Measurements from ENCODE around the gene STMND1. TPM values are rescaled to one million over a fixed set of nuclear protein-coding genes. Genes with fewer than 3 reads are reported as not detected.
A peak's percentile ranks its signal among the peaks of the same experiment; 100 is the strongest.
"Not testable (repeated sequence)": the region's sequence is repeated elsewhere in the genome, so short reads cannot be mapped to it uniquely, and the experiment has no call there.

Gene STMND1
- total and polyA plus RNA-seq, 2 donors = 0.05 to 0.09 TPM

DNA sequence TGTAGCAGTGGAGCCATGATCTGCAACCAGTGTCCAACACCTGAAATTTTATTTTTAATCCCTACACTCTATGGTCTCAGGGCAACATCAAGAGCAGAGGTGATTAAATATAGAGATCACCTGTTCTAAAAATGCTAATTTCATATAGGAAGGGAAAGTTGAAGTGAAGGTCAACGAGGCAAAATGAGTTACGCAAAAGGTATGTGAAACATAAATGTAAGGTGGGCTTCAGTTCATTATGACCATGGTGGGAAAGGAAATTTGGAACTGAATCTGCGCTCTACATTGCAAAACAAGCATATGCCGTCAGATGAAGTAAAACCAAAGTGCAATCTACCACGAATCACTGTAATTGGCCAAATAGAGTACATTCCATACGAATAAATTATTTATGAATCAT lies 35.2 kb upstream of the STMND1 start:
- 92% methylated on average over 6 of the region's 6 CpGs for WGBS
- Histone ChIP-seq H3K4me1 (ENCODE audit: control insufficient read depth in 2 of 2, insufficient read depth in 2 of 2, low read length in 2 of 2) (no peaks in the 10 kb centered on the region), H3K27ac (ENCODE audit: low read depth in 1 of 2, low read length in 1 of 2) (no peak overlapping the region), H3K9me3 (ENCODE audit: control insufficient read depth in 2 of 2, insufficient read depth in 1 of 2, low read length in 1 of 2) (peaks cover 0 to 5% of the 10 kb centered on the region in 2 donors), H3K4me3 (ENCODE audit: low read length in 2 of 2) (no peak overlapping the region), H3K27me3 (ENCODE audit: control insufficient read depth in 2 of 2, insufficient read depth in 1 of 2, low read length in 1 of 2) (no peaks in the 10 kb centered on the region), H3K36me3 (ENCODE audit: control insufficient read depth in 2 of 2, insufficient read depth in 2 of 2, low read length in 1 of 2) (no peaks in the 10 kb centered on the region)
- DNase-seq (ENCODE audit: low read depth in 6 of 9, low spot score in 9 of 9) = no peak

DNA sequence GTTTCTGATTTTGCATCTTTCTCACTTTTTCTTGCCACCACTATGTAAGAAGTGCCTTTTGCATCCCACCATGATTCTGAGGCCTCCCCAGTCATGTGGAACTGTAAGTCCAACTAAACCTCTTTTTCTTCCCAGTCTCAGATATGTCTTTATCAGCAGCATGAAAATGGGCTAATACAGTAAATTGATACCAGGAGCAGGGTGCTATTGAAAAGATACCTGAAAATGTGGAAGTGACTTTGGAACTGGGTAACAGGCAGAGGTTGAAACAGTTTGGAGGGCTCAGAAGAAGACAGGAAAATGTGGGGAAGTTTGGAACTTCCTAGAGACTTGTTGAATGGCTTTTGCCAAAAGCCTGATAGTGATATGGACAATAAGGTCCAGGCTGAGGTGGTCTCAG lies 32.9 kb upstream of the STMND1 start:
- DNase-seq (ENCODE audit: low read depth in 6 of 9, low spot score in 9 of 9); H3K36me3 ChIP-seq (ENCODE audit: control insufficient read depth in 2 of 2, insufficient read depth in 2 of 2, low read length in 1 of 2); H3K4me1 ChIP-seq (ENCODE audit: control insufficient read depth in 2 of 2, insufficient read depth in 2 of 2, low read length in 2 of 2); H3K27ac ChIP-seq (ENCODE audit: low read depth in 1 of 2, low read length in 1 of 2); H3K9me3 ChIP-seq (ENCODE audit: control insufficient read depth in 2 of 2, insufficient read depth in 1 of 2, low read length in 1 of 2); H3K27me3 ChIP-seq (ENCODE audit: control insufficient read depth in 2 of 2, insufficient read depth in 1 of 2, low read length in 1 of 2); H3K4me3 ChIP-seq (ENCODE audit: low read length in 2 of 2): not testable (repeated sequence)

GRCh38 chr6:17070400-17070799 lies 31.4 kb upstream of the STMND1 start:
- DNase-seq (ENCODE audit: low read depth in 6 of 9, low spot score in 9 of 9); H3K36me3 ChIP-seq (ENCODE audit: control insufficient read depth in 2 of 2, insufficient read depth in 2 of 2, low read length in 1 of 2): not testable (repeated sequence)
- 91% methylated on average over 2 of the region's 2 CpGs for WGBS

GRCh38 chr6:17073596-17073995 lies 28.3 kb upstream of the STMND1 start:
- 79% methylated on average over 2 of the region's 2 CpGs for WGBS
- not testable (repeated sequence) for H3K27ac ChIP-seq (ENCODE audit: low read depth in 1 of 2, low read length in 1 of 2); H3K9me3 ChIP-seq (ENCODE audit: control insufficient read depth in 2 of 2, insufficient read depth in 1 of 2, low read length in 1 of 2); H3K27me3 ChIP-seq (ENCODE audit: control insufficient read depth in 2 of 2, insufficient read depth in 1 of 2, low read length in 1 of 2); H3K36me3 ChIP-seq (ENCODE audit: control insufficient read depth in 2 of 2, insufficient read depth in 2 of 2, low read length in 1 of 2); H3K4me1 ChIP-seq (ENCODE audit: control insufficient read depth in 2 of 2, insufficient read depth in 2 of 2, low read length in 2 of 2); H3K4me3 ChIP-seq (ENCODE audit: low read length in 2 of 2); DNase-seq (ENCODE audit: low read depth in 6 of 9, low spot score in 9 of 9)

More at GRCh38 chr6:17070400-17070799, 31.4 kb upstream of the STMND1 start:
- not testable (repeated sequence) for H3K27me3 ChIP-seq (ENCODE audit: control insufficient read depth in 2 of 2, insufficient read depth in 1 of 2, low read length in 1 of 2); H3K4me1 ChIP-seq (ENCODE audit: control insufficient read depth in 2 of 2, insufficient read depth in 2 of 2, low read length in 2 of 2); H3K4me3 ChIP-seq (ENCODE audit: low read length in 2 of 2); H3K9me3 ChIP-seq (ENCODE audit: control insufficient read depth in 2 of 2, insufficient read depth in 1 of 2, low read length in 1 of 2); H3K27ac ChIP-seq (ENCODE audit: low read depth in 1 of 2, low read length in 1 of 2)

DNA sequence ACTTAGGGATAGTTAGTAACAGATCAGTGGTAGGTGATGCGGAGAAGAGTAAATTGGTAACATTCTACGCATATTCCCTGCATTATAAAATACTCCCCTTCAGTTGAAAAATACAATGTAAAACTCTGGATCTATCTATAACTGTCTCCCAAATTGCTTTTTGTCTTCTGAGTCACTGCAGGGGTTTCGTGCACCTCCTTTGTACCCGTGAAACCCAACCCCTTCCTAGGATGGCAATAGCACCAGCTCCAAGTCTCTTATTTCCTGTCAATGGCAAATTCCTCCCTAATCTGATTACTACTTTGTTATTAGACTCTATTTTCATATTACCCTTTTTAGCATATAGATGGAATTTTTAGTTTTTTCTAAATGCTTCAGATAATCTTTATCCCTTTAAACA lies 20.6 kb upstream of the STMND1 start:
- no peaks in the 10 kb centered on the region for H3K4me1 ChIP-seq (ENCODE audit: control insufficient read depth in 2 of 2, insufficient read depth in 2 of 2, low read length in 2 of 2)
- H3K27ac ChIP-seq (ENCODE audit: low read depth in 1 of 2, low read length in 1 of 2) = no peak overlapping the region
- no peaks in the 10 kb centered on the region for H3K36me3 ChIP-seq (ENCODE audit: control insufficient read depth in 2 of 2, insufficient read depth in 2 of 2, low read length in 1 of 2)
- no peaks in the 10 kb centered on the region for H3K27me3 ChIP-seq (ENCODE audit: control insufficient read depth in 2 of 2, insufficient read depth in 1 of 2, low read length in 1 of 2)
- 73% methylated on average over 4 of the region's 4 CpGs for WGBS
- no peaks in the 10 kb centered on the region for H3K9me3 ChIP-seq (ENCODE audit: control insufficient read depth in 2 of 2, insufficient read depth in 1 of 2, low read length in 1 of 2)
- no peak overlapping the region for H3K4me3 ChIP-seq (ENCODE audit: low read length in 2 of 2)
- DNase-seq (ENCODE audit: low read depth in 6 of 9, low spot score in 9 of 9) = no peak

- H3K4me1 ChIP-seq (ENCODE audit: control insufficient read depth in 2 of 2, insufficient read depth in 2 of 2, low read length in 2 of 2) = no peaks in the 10 kb centered on the region
- H3K4me3 ChIP-seq (ENCODE audit: low read length in 2 of 2) = no peak overlapping the region
- no peaks in the 10 kb centered on the region for H3K36me3 ChIP-seq (ENCODE audit: control insufficient read depth in 2 of 2, insufficient read depth in 2 of 2, low read length in 1 of 2)
- H3K9me3 ChIP-seq (ENCODE audit: control insufficient read depth in 2 of 2, insufficient read depth in 1 of 2, low read length in 1 of 2) = no peaks in the 10 kb centered on the region
- WGBS = 91% methylated on average over 5 of the region's 5 CpGs
- H3K27ac ChIP-seq (ENCODE audit: low read depth in 1 of 2, low read length in 1 of 2) = no peak overlapping the region
- DNase-seq (ENCODE audit: low read depth in 6 of 9, low spot score in 9 of 9) = no peak
- H3K27me3 ChIP-seq (ENCODE audit: control insufficient read depth in 2 of 2, insufficient read depth in 1 of 2, low read length in 1 of 2) = no peaks in the 10 kb centered on the region
These were observed 19.9 kb upstream of the STMND1 start for GRCh38 chr6:17081860-17082508.

DNA sequence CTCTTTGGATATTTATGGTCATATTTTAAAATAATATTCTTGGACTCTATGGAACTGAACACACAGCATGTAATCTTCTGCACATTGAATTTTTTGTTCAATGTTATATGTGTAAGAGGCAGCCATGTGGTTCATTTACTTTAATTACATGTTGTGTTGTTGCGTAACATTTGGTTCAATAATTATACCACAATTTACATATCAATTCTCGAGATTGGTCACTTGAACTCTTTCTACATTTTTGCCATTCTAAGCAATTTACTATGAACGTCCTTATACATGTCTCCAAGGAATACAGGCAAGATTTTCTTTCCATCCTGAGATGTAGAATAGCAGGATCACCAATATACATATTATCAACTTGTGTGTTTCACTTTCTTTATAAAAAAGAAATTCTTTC lies 18.5 kb upstream of the STMND1 start:
- H3K9me3 ChIP-seq (ENCODE audit: control insufficient read depth in 2 of 2, insufficient read depth in 1 of 2, low read length in 1 of 2) = no peaks in the 10 kb centered on the region
- no peaks in the 10 kb centered on the region for H3K36me3 ChIP-seq (ENCODE audit: control insufficient read depth in 2 of 2, insufficient read depth in 2 of 2, low read length in 1 of 2)
- WGBS = 94% methylated on average over 3 of the region's 3 CpGs
- H3K27ac ChIP-seq (ENCODE audit: low read depth in 1 of 2, low read length in 1 of 2) = no peak overlapping the region
- no peaks in the 10 kb centered on the region for H3K27me3 ChIP-seq (ENCODE audit: control insufficient read depth in 2 of 2, insufficient read depth in 1 of 2, low read length in 1 of 2)
- H3K4me3 ChIP-seq (ENCODE audit: low read length in 2 of 2) = no peak overlapping the region
- no peaks in the 10 kb centered on the region for H3K4me1 ChIP-seq (ENCODE audit: control insufficient read depth in 2 of 2, insufficient read depth in 2 of 2, low read length in 2 of 2)
- DNase-seq (ENCODE audit: low read depth in 6 of 9, low spot score in 9 of 9) = no peak

GRCh38 chr6:17086469-17086868 lies 15.4 kb upstream of the STMND1 start:
- Histone ChIP-seq H3K27ac (ENCODE audit: low read depth in 1 of 2, low read length in 1 of 2) (no peak overlapping the region), H3K36me3 (ENCODE audit: control insufficient read depth in 2 of 2, insufficient read depth in 2 of 2, low read length in 1 of 2) (no peaks in the 10 kb centered on the region), H3K4me3 (ENCODE audit: low read length in 2 of 2) (no peak overlapping the region), H3K27me3 (ENCODE audit: control insufficient read depth in 2 of 2, insufficient read depth in 1 of 2, low read length in 1 of 2) (no peaks in the 10 kb centered on the region), H3K9me3 (ENCODE audit: control insufficient read depth in 2 of 2, insufficient read depth in 1 of 2, low read length in 1 of 2) (no peaks in the 10 kb centered on the region), H3K4me1 (ENCODE audit: control insufficient read depth in 2 of 2, insufficient read depth in 2 of 2, low read length in 2 of 2) (no peaks in the 10 kb centered on the region)
- peak in 4 of 9 donors; percentile 4 to 31 (median 16) for DNase-seq (ENCODE audit: low read depth in 6 of 9, low spot score in 9 of 9)
- 60% methylated on average over 11 of the region's 11 CpGs for WGBS

- 88% methylated on average over 4 of the region's 4 CpGs for WGBS
These were observed 13.7 kb upstream of the STMND1 start for GRCh38 chr6:17088091-17088611.

More at GRCh38 chr6:17088091-17088611, 13.7 kb upstream of the STMND1 start:
- H3K4me1 ChIP-seq (ENCODE audit: control insufficient read depth in 2 of 2, insufficient read depth in 2 of 2, low read length in 2 of 2) = no peaks in the 10 kb centered on the region
- no peak for DNase-seq (ENCODE audit: low read depth in 6 of 9, low spot score in 9 of 9)
- no peak overlapping the region for H3K4me3 ChIP-seq (ENCODE audit: low read length in 2 of 2)
- H3K27me3 ChIP-seq (ENCODE audit: control insufficient read depth in 2 of 2, insufficient read depth in 1 of 2, low read length in 1 of 2) = no peaks in the 10 kb centered on the region
- no peaks in the 10 kb centered on the region for H3K36me3 ChIP-seq (ENCODE audit: control insufficient read depth in 2 of 2, insufficient read depth in 2 of 2, low read length in 1 of 2)
- H3K27ac ChIP-seq (ENCODE audit: low read depth in 1 of 2, low read length in 1 of 2) = no peak overlapping the region
- H3K9me3 ChIP-seq (ENCODE audit: control insufficient read depth in 2 of 2, insufficient read depth in 1 of 2, low read length in 1 of 2) = no peaks in the 10 kb centered on the region
